ENCODE data around the gene STAC.
"Not testable (repeated sequence)": the region's sequence is repeated elsewhere in the genome, so short reads cannot be mapped to it uniquely, and the experiment has no call there.

Gene STAC

DNA sequence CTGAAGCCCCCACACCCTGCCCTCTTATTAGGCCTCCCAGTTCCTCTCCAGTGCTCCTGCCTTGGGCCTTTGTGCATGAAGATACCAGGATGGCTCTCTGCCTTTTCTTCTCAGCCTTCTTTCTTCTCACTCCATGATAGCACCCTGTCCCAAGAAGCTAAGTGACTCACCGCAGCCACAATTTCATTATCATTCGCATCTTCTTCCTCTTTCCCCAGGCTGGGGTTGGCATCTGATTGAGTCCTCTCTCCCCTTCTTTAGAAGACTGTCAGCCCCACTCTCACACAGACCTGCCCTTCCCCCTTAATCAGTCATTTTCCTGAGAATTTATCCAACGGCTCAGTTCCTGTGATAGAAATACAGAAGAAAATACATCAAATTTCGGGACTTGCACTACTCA is 102.0 kb downstream of the STAC start:
- DNase-seq, result no peak

DNA sequence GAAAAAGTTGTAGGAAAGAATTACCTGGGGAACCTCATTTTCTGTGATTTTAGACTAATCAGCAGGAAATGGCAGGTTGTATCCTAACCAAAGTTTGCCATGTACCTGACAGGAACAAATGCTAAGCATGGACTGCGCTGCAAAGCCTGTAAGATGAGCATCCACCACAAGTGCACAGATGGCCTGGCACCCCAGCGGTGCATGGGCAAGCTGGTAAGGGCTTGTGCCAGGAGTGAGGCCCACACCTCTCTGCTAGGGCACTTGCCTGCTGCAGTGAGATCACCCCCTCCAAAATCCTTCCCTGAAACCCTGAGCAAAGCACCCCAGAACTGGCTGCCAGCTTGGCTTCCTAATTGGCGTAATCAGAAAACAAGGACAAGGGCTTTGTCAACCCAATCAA is 102.6 kb downstream of the STAC start:
- DNase-seq, result no peak

DNA sequence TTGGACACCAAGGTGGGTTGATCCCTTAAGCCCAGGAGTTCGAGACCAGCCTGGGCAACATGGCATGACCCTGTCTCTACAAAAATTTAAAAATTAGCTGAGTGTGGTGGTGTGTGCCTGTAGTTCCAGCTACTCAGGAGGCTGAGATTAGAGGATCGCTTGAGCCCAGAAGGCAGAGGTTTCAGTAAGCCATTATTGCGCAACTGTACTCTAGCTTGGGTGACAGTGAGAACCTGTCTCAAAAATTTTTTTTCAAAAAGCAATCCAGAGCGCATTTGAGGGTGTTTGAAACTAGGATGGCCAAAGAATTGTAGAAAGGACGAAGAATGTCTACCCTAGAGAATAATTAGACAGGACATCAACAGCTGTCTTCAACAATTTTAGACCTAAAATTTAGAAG is 103.4 kb downstream of the STAC start:
- DNase-seq, result no peak

DNA sequence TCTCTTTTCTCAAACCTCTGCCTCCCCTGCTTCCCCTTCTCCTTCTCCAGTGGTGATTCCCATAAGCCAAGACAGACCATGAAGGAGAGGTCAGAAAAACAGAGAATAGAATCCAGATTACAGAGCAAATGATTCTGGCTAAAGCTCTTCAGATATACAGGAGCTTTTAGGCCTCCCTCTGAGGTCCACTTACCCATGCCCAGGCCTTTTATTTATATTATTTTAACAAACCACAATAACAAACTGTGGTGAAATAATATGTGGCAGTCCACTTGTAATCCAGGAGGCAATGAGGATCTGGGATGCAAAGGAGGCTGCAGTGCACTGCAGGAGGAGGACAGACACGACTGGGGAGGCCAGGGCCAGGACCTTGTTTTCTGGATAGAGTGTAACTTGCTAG is 104.1 kb downstream of the STAC start:
- no peak for DNase-seq

DNA sequence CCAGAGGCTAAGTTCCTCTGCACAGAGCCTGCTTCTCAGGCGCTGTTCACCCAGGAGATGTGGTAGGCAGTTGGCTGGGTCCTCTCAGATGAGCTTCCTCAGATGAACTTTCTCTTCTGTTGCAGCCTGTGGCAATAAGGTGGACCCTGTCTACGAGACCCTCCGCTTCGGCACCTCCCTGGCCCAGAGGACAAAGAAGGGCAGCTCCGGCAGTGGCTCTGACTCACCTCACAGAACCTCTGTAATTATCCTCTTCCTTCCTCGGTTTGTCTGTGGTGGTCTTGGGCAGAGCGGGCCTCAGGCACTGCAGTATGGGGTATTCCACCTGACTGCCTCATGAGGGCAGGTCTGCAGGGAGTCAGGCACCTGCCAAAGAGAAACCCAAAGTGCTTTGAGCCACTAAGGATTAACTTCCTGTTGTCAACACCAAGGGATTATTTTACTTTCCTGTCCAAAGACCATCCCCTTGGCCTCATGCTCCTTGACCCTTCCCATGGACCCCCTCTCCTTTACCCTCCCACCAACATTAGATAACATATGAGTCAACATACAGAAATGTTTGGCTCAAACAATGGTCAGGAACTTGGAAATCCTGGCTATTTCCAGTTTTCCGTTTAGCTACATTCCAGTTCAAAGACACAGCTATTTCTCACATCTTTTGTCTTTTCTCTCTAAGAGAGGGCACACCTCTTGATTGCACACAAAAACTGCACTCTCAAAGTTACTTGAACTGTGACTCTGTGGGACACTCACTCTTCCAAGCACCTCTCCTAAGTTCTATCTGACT is 105.9 kb downstream of the STAC start:
- no peak for DNase-seq

DNA sequence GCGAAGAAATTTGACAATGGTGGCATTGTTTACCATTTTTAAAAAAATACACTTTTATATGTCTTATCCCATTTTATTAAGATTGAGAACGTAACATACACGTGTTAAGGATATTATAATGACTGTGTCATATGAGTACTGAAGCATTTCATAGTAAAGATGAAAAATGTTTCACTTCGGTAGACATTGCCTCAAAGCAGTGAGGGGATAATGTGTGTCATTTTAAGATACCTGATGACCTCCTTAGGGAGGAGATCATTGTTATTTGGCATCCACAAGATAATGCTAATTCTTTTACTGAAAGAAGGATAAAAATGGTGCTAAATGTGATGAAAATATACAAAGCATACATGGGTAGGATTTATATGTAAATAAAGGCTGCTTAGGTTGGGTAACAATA is 107.3 kb downstream of the STAC start:
- DNase-seq, result no peak

DNA sequence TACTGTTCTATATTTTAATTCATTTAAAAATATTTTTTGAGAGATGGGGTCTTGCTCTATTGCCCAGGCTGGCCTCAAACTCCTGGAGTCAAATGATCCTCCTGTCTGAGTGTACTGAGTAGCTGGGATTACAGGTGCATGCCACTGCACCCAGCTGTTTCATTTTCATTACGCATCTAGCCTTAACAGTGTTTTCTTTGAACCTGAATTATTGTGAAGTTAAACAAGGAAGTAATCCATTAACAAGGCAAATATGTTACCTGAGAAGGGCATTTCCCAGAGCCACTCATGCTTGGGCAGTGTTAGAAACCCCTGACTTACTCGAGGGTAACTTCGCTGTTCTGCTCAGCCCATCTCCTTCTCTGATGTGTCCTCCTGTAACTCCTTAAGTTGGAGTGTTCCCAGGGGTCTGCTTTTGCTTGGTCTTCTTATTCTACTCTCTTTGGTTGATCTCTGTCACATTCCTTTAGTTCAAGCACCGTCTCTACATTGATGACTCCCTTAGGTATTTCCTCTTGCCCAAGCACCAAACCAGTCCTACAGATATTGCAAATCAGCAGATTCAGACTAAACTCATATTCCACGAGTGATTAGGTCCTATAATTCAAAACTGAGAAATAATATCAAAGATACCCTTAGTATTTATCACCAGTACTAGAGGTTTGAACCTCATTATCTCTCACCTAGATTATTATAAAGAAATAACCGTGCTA is 107.9 kb downstream of the STAC start:
- DNase-seq, result no peak

DNA sequence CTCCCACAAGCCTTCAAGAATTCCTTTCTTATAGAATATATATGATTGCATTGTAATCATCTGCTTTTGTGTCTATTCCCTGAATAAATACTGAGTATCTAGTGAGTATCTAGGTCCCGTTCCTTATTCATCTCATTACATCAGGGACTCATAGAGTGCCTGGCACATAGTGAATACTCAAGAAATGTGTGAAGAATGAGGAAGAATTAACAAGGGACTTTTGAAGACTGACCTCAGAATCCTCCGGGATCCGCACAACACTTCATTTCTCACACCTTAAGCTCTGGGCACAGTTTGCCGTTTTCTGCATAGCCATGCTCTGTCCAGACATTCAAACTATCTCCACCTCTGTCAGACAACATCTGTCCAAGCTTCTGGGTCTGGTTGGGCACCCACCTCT is 108.8 kb downstream of the STAC start:
- DNase-seq, result no peak

DNA sequence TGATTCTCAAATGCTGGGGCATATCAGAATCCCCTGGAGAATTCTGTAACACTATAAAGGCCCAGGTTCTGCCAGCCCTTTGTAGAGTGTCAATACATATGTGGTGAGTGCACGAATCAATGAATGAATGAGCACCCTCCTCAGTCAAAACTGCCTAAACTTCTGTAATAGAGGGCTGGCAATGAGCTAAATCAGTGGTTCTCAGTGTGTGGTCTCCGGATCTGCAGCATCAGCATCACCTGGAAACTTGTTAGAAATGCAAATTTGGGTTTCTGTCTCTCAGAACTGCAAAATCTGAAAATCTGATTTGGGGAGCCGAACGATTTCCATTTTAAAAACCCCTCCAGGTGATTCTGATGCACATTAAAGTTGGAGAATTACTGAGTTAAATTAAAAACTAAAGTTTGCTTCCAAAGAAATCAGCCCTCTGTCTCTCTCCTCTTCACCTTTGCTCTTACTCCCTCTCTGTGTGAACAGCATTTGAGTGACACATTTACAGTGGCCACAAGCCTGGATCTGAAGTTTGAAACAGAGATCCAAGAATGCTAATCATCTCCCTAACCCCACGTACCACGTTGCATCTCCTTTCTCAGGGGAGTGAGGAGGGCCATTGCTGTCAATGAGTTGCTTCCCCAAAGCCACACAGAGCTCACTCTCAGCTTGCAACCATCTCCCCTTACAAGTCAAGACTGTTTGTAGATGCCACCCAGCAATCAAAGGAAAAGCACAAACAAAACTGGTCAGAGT is 109.5 kb downstream of the STAC start:
- no peak for DNase-seq

DNA sequence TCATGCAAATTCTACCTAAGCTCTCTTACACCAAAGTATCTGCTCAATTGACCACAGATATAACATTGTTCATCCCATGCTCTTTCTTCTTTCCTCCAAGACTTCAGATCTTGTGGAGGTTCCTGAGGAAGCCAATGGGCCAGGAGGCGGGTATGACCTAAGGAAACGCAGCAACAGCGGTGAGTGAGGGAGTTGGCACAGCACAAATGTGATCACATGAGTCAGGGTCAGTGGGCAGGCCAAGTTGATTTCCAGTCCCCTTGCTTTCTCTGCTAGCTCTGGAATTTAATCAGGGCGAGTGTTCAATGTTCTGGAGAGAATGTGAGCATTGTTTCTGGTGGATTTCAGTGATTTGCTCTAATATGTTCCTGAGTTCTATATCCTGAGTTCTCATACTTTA is 112.7 kb downstream of the STAC start:
- no peak for DNase-seq

DNA sequence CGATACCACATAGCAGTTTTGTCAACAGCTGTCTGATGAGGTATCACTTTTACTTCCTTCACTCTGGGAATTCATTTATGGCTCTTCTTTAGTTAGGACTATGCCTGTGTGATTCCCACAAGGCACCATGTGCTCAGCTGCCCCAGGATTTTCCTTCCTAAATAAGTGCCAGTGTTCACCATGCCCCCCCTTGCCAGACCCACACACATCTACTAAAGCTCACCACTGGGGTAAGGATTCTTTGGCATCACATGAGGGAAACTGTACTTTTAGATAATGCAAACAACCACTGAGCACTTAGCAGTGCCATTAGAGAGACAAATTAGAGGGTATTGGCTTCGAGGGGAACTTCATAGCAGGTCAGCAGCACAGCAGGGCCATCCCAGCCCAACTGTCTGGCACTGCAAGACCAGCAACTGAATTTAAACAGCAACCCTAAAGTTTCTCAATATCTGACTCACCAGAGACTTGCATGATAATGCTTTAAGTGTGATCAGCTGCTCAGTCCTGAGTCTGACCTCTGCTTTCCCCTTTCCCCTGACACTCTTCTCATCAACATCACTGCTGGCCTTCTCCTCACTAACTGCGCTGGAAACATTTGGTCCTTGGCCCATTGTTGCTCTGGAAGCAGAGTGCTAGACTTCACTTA is 114.3 kb downstream of the STAC start:
- DNase-seq, result no peak

DNA sequence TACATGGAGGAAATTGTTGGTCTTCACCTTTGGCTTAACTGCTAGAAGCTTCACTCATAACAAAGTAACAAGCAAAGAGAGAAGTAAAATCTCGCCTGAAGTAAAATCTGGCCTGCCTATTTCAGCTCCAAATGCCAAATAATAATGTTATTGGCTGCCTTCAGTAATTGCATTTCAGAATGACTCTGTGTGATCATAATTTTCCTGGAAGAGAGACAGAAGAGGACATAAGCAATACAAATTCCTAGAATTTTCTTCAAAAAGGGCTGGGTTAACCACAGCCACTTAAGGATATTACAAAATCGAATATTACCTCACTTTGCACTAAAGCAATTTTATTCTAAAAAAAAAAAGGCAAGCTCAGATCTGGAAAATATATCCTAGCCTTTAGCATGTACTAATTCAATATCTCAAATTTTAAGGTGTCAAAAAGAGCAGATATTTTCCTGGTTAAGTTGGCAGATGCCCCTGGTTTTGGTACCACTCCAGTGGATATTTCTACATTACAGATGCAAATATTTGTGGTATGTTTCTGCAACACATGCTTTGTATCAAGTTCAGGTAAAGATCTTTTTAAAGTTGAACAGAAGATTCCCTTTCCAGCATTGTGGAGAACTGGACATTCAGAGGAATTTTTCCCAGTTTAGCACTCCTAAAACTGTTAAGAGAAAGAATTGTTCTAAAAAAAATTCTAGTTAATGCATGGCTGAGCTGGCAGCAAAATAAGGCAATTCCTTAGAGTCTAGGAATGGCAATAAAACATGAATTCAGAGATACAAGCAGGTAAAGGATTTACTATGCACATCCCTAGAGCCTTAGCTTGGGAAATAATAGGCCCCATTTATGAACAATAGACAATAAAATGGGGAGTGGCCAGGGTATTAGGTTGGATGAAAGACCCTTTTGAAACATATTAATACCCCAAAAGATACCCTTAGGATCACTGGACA is 116.7 kb downstream of the STAC start:
- DNase-seq, result no peak

DNA sequence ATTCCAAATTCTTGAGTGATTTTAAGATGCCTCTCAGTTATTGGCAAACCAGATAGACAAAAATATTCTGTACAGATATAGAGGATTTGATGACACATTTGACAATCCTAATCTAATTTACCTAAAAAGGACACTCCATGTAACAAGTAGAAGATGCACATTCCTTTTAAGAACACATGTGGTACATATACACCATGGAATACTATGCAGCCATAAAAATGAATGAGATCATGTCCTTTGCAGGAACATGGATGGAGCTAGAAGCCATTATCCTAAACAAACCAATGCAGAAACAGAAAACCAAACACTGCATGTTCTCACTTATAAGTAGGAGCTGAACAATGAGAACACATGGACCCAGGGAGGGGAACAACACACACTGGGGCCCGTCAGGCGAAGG is 119.7 kb downstream of the STAC start:
- not testable (repeated sequence) for DNase-seq

DNA sequence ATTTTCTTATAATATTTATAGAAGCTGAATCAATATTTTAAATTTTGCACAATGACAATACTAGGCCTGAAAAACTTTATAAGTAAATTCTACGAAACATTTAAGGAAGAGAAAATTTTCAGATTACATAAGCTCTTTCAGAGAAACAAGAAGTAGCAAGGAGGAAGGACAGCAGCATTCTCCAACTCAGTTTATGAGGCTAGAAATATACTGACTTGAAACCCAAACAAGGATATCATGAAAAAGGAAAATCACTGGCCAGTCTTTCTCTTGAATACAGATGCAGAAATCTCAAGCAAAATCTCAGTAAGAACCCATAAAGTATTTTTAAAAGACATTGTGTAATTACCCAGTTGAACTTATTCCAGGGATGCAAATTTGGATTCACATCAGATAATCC is 121.3 kb downstream of the STAC start:
- no peak for DNase-seq

DNA sequence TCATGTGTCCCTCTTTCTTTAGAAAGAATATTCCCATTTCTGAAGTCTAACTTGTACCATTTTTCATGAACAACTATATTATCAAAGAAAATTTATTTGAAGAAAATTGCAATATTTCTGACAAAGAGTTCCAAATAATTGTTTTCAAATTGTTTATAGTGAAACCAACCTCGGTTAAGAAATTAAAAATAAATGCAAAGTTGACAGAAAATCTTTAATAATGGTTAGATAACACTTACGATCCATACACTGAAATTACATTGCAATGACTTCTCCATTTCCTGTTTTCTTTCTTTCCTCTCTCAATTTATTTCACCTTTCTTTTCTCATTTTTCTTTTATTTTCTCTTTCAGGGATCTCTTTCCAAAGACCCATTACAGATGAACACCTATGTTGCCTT is 125.1 kb downstream of the STAC start:
- DNase-seq, result no peak

DNA sequence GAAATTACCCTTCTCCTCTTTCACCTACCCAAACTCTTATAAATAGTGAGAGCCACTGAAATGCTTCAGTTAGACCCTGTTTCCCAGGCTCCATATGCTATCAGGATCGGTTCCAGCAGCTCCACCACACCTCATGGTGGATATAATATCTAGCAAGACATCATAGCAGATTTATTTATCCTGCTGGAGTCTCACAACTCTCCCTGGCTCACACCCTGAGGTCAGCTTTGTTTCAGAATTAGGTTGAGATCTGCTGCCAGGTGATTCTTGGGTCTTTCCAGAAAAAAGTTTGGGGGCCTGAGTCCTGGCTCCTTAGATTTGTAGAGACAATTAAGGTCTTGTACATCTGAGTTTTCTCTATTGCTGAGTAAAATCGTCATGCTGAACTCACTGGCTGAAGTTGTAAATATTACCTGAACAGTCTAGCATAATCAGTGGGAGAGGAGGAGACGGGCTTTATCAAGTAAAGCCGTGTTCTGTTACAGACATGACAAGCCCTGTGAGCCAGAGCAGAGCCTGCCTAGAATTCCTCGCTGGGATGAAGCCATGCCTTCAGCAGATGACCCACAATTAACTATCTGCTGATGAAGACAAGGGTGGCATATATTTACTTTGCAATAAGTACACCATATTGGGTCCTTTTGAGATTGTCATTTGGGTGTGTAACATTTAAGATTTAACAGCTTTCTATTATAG is 131.6 kb downstream of the STAC start:
- DNase-seq, result no peak

DNA sequence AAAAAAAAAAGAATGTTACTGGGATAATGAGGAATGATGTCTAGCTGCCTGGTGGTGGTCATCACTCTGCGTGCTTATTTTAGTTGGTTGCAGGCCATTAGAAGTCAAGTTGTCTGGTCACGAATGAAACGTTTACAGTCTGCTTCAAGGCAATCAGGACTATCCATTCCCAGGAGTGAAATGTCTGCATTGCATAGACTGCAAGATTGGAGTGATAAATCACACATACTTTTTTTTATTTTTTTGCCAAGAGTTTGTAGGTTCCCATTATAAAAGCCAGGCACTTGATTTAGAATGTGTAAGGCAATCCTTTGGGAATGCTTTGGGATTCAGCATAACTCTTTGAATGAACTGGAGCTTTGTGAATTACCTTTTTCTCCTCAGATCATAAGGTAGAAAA is 132.3 kb downstream of the STAC start:
- DNase-seq, result no peak

DNA sequence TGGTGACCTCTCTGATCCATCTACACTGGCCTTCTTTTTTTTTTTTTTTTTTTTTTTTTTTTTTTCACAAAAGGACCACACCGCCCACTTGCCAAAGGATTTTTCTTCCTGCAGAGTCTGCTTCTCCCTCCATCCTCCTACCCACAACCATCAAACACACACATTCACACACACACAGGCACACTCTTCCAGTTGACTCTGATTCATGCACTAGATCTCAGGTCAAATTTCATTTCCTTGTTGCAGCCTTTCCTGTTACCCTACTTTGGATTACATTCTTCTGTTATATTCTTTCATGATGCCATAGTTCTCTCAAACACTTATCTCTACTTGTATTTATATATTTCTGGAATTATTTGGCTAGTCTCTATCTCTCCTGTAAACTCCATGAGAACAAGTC is 133.9 kb downstream of the STAC start:
- DNase-seq, result no peak

DNA sequence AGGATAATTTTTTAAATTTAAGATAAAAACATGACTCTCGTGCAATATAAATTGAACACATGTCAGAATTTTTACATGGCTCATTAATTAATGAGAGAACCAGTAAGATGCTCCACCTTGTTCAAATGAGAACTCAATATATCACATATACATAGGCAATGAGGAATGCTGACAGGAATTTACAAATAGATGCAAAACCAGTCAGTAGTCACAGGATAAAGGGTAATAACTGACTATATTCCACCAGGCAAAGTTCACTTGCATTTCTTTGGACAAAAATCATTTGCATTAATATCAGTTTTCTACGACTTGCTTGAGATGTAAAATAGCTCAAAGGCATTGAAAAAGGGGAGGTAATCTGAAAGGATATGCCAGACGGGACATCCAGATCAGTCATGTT is 139.4 kb downstream of the STAC start:
- no peak for DNase-seq

DNA sequence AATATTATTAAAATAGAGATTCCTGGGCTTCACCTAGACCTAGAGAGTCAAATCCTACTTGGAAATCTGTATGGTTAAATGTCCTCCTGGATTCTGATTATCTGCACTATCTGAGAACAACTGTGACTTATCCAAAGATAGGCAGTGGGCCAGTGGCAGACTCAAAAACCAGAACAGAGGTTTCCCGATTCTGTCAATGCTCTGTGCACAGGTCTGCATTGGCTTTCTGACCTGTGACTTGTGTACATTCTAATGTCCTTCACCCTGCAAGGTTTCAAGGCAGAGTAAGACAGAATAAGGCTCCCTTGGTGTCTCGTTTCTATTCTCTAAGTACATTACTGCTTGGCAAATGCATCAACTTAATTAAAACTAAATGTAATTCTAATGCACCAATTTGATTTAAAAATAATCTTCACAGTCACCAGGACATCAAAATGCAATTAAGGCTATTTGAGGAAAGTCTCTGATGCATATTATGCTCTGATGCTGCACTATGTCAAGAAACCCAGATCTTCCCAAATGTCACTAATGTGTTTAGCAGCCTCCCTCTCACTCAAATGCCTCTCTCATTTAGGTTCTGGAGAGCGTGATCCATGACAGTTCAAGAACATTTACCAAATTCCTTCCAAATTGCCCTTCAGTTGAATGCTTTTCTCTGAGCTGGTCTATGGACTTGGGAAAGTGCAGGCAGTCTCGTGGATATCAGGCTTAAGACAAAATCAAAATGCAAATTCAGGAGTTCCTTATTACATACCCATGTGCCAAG is 140.1 kb downstream of the STAC start:
- no peak for DNase-seq

DNA sequence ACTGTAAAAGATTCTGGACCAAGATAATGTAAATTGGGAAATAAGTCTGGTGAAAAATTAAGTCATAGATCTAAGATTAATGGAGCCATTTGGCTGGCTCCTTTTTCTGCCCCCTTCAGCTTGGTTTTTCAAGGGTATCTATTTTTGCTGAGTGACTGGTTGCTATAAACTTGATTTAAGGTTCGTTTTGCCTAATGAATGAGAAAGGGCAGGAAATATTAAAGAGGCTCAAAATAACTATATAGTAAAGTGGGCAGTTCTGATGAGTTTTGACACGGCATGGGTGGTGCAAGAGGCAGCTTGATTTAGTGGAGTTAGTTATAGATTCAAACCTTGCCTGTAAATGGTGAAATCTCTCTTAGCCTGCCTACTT is 140.7 kb downstream of the STAC start:
- no peak for DNase-seq
